ENCODE data around the gene EXOC6B.

The EXOC6B gene

GRCh38 chr2:72330652-72331051 is 495.2 kb downstream of the EXOC6B start:
- H3K27ac ChIP-seq (ENCODE audit: insufficient read depth, low read depth, low read length, poor library complexity, severe bottlenecking) = no peak overlapping the region
- H3K4me3 ChIP-seq (ENCODE audit: insufficient read depth, low read depth, low read length) = no peak overlapping the region
- no peaks in the 10 kb centered on the region for H3K36me3 ChIP-seq (ENCODE audit: control insufficient read depth, insufficient read depth, low read length)
- no peaks in the 10 kb centered on the region for H3K9me3 ChIP-seq (ENCODE audit: control insufficient read depth, low read length)
- no peaks in the 10 kb centered on the region for H3K4me1 ChIP-seq (ENCODE audit: control insufficient read depth, insufficient read depth, low read length)
- no peaks in the 10 kb centered on the region for H3K27me3 ChIP-seq (ENCODE audit: control insufficient read depth, insufficient read depth, low read length, poor library complexity, severe bottlenecking)
- WGBS, 2 experiments = 97 to 98% methylated on average over 1 of the region's 1 CpG

GRCh38 chr2:72326759-72327158 is 499.1 kb downstream of the EXOC6B start:
- Histone ChIP-seq H3K27ac (ENCODE audit: insufficient read depth, low read depth, low read length, poor library complexity, severe bottlenecking) (no peak overlapping the region), H3K36me3 (ENCODE audit: control insufficient read depth, insufficient read depth, low read length) (no peaks in the 10 kb centered on the region), H3K4me3 (ENCODE audit: insufficient read depth, low read depth, low read length) (no peak overlapping the region), H3K9me3 (ENCODE audit: control insufficient read depth, low read length) (no peaks in the 10 kb centered on the region), H3K4me1 (ENCODE audit: control insufficient read depth, insufficient read depth, low read length) (no peaks in the 10 kb centered on the region), H3K27me3 (ENCODE audit: control insufficient read depth, insufficient read depth, low read length, poor library complexity, severe bottlenecking) (no peaks in the 10 kb centered on the region)
- 97 to 98% methylated on average over 2 to 3 of the region's 3 CpGs for WGBS, 2 experiments

- no peaks in the 10 kb centered on the region for H3K4me1 ChIP-seq (ENCODE audit: control insufficient read depth, insufficient read depth, low read length)
- no peaks in the 10 kb centered on the region for H3K36me3 ChIP-seq (ENCODE audit: control insufficient read depth, insufficient read depth, low read length)
- 81 to 83% methylated on average over 8 of the region's 8 CpGs for WGBS, 2 experiments
- H3K27me3 ChIP-seq (ENCODE audit: control insufficient read depth, insufficient read depth, low read length, poor library complexity, severe bottlenecking) = no peaks in the 10 kb centered on the region
- H3K4me3 ChIP-seq (ENCODE audit: insufficient read depth, low read depth, low read length) = no peak overlapping the region
- H3K9me3 ChIP-seq (ENCODE audit: control insufficient read depth, low read length) = no peaks in the 10 kb centered on the region
- no peak overlapping the region for H3K27ac ChIP-seq (ENCODE audit: insufficient read depth, low read depth, low read length, poor library complexity, severe bottlenecking)
Observed at GRCh38 chr2:72325592-72326422, 500.0 kb downstream of the EXOC6B start.

- Histone ChIP-seq H3K27me3 (ENCODE audit: control insufficient read depth, insufficient read depth, low read length, poor library complexity, severe bottlenecking) (no peaks in the 10 kb centered on the region), H3K4me1 (ENCODE audit: control insufficient read depth, insufficient read depth, low read length) (no peaks in the 10 kb centered on the region), H3K9me3 (ENCODE audit: control insufficient read depth, low read length) (no peaks in the 10 kb centered on the region), H3K27ac (ENCODE audit: insufficient read depth, low read depth, low read length, poor library complexity, severe bottlenecking) (no peak overlapping the region), H3K4me3 (ENCODE audit: insufficient read depth, low read depth, low read length) (no peak overlapping the region), H3K36me3 (ENCODE audit: control insufficient read depth, insufficient read depth, low read length) (no peaks in the 10 kb centered on the region)
Observed at GRCh38 chr2:72316774-72317173, 509.1 kb downstream of the EXOC6B start.

- Histone ChIP-seq H3K9me3 (ENCODE audit: control insufficient read depth, low read length) (no peaks in the 10 kb centered on the region), H3K36me3 (ENCODE audit: control insufficient read depth, insufficient read depth, low read length) (no peaks in the 10 kb centered on the region), H3K4me3 (ENCODE audit: insufficient read depth, low read depth, low read length) (no peak overlapping the region), H3K27ac (ENCODE audit: insufficient read depth, low read depth, low read length, poor library complexity, severe bottlenecking) (no peak overlapping the region), H3K4me1 (ENCODE audit: control insufficient read depth, insufficient read depth, low read length) (no peaks in the 10 kb centered on the region), H3K27me3 (ENCODE audit: control insufficient read depth, insufficient read depth, low read length, poor library complexity, severe bottlenecking) (no peaks in the 10 kb centered on the region)
- 89% methylated on average over 9 of the region's 9 CpGs for WGBS, 2 experiments
Observed at GRCh38 chr2:72300147-72300684, 525.6 kb downstream of the EXOC6B start.

GRCh38 chr2:72293620-72294019 is 532.2 kb downstream of the EXOC6B start:
- Histone ChIP-seq H3K36me3 (ENCODE audit: control insufficient read depth, insufficient read depth, low read length) (no peaks in the 10 kb centered on the region), H3K27me3 (ENCODE audit: control insufficient read depth, insufficient read depth, low read length, poor library complexity, severe bottlenecking) (no peaks in the 10 kb centered on the region)
- WGBS, 2 experiments = 100% methylated on average over 1 of the region's 1 CpG; no CpG with 5 or more reads in 1 of the 2 experiments

GRCh38 chr2:72292433-72292832 is 533.4 kb downstream of the EXOC6B start:
- Histone ChIP-seq H3K27me3 (ENCODE audit: control insufficient read depth, insufficient read depth, low read length, poor library complexity, severe bottlenecking) (no peaks in the 10 kb centered on the region), H3K27ac (ENCODE audit: insufficient read depth, low read depth, low read length, poor library complexity, severe bottlenecking) (no peak overlapping the region), H3K36me3 (ENCODE audit: control insufficient read depth, insufficient read depth, low read length) (no peaks in the 10 kb centered on the region), H3K9me3 (ENCODE audit: control insufficient read depth, low read length) (no peaks in the 10 kb centered on the region), H3K4me1 (ENCODE audit: control insufficient read depth, insufficient read depth, low read length) (no peaks in the 10 kb centered on the region), H3K4me3 (ENCODE audit: insufficient read depth, low read depth, low read length) (no peak overlapping the region)
- WGBS, 2 experiments = 88 to 100% methylated on average over 1 of the region's 1 CpG

More at GRCh38 chr2:72293620-72294019, 532.2 kb downstream of the EXOC6B start:
- H3K4me1 ChIP-seq (ENCODE audit: control insufficient read depth, insufficient read depth, low read length) = no peaks in the 10 kb centered on the region
- H3K9me3 ChIP-seq (ENCODE audit: control insufficient read depth, low read length) = no peaks in the 10 kb centered on the region
- no peak overlapping the region for H3K27ac ChIP-seq (ENCODE audit: insufficient read depth, low read depth, low read length, poor library complexity, severe bottlenecking)
- H3K4me3 ChIP-seq (ENCODE audit: insufficient read depth, low read depth, low read length) = no peak overlapping the region

- Histone ChIP-seq H3K27me3 (ENCODE audit: control insufficient read depth, insufficient read depth, low read length, poor library complexity, severe bottlenecking) (no peaks in the 10 kb centered on the region), H3K4me1 (ENCODE audit: control insufficient read depth, insufficient read depth, low read length) (no peaks in the 10 kb centered on the region), H3K27ac (ENCODE audit: insufficient read depth, low read depth, low read length, poor library complexity, severe bottlenecking) (no peak overlapping the region), H3K36me3 (ENCODE audit: control insufficient read depth, insufficient read depth, low read length) (no peaks in the 10 kb centered on the region), H3K9me3 (ENCODE audit: control insufficient read depth, low read length) (no peaks in the 10 kb centered on the region), H3K4me3 (ENCODE audit: insufficient read depth, low read depth, low read length) (no peak overlapping the region)
- 77 to 88% methylated on average over 3 of the region's 4 CpGs for WGBS, 2 experiments
Observed at GRCh38 chr2:72291059-72291458, 534.8 kb downstream of the EXOC6B start.

- no peak overlapping the region for H3K4me3 ChIP-seq (ENCODE audit: insufficient read depth, low read depth, low read length)
- 85 to 90% methylated on average over 3 of the region's 3 CpGs for WGBS, 2 experiments
- H3K27me3 ChIP-seq (ENCODE audit: control insufficient read depth, insufficient read depth, low read length, poor library complexity, severe bottlenecking) = no peaks in the 10 kb centered on the region
- no peaks in the 10 kb centered on the region for H3K36me3 ChIP-seq (ENCODE audit: control insufficient read depth, insufficient read depth, low read length)
- H3K9me3 ChIP-seq (ENCODE audit: control insufficient read depth, low read length) = no peaks in the 10 kb centered on the region
- no peak overlapping the region for H3K27ac ChIP-seq (ENCODE audit: insufficient read depth, low read depth, low read length, poor library complexity, severe bottlenecking)
- no peaks in the 10 kb centered on the region for H3K4me1 ChIP-seq (ENCODE audit: control insufficient read depth, insufficient read depth, low read length)
Observed at GRCh38 chr2:72289736-72290135, 536.1 kb downstream of the EXOC6B start.

GRCh38 chr2:72289283-72289682 is 536.5 kb downstream of the EXOC6B start:
- Histone ChIP-seq H3K9me3 (ENCODE audit: control insufficient read depth, low read length) (no peaks in the 10 kb centered on the region), H3K27ac (ENCODE audit: insufficient read depth, low read depth, low read length, poor library complexity, severe bottlenecking) (no peak overlapping the region), H3K4me3 (ENCODE audit: insufficient read depth, low read depth, low read length) (no peak overlapping the region), H3K4me1 (ENCODE audit: control insufficient read depth, insufficient read depth, low read length) (no peaks in the 10 kb centered on the region), H3K27me3 (ENCODE audit: control insufficient read depth, insufficient read depth, low read length, poor library complexity, severe bottlenecking) (no peaks in the 10 kb centered on the region), H3K36me3 (ENCODE audit: control insufficient read depth, insufficient read depth, low read length) (no peaks in the 10 kb centered on the region)
- WGBS, 2 experiments = 80 to 85% methylated on average over 1 of the region's 2 CpGs

Data from ectodermal cell (in vitro differentiated cells).